ENCODE data around the gene MTCL3.

Gene MTCL3

DNA sequence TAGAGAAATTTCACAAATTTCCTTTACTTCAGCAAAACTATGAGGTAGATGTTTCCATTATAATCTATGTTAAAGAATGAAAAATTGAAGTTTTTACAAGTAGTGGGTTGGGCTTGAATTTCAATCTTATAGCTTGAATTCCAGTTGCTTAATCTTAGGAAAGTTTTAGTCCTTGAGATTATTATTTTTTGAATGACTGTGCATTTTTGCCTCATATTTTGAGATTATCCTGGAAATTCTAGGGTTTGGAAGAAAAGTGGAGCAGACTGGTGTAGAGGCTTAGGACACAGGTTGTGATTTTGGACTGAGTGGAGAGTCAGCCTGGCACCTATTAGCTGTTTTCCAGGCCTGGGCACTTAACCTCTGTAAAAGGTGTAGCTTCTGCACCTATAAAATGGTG is 5.7 kb downstream of the MTCL3 start:
- Histone ChIP-seq H3F3A (ENCODE audit: insufficient read depth, low read length) (no peaks in the 10 kb centered on the region), H3K4me2 (ENCODE audit: low read depth, low read length) (no peak overlapping the region), H3K9ac (ENCODE audit: low read length) (no peak overlapping the region), H3K4me3 (ENCODE audit: low read length) (no peak overlapping the region), H3K36me3 (replicated peaks; ENCODE audit: insufficient read depth, low read length) (no peaks in the 10 kb centered on the region), H4K20me1 (ENCODE audit: insufficient read depth, low read length) (no peaks in the 10 kb centered on the region), H3K27me3 (replicated peaks; ENCODE audit: insufficient read depth, low read length) (no peaks in the 10 kb centered on the region), H3K4me1 (ENCODE audit: low read length) (no peaks in the 10 kb centered on the region), H3K9me2 (replicated peaks; ENCODE audit: insufficient read depth, low read length) (no peaks in the 10 kb centered on the region), H2AFZ (ENCODE audit: low read length) (no peak overlapping the region), H3K27ac (ENCODE audit: low read length) (no peak overlapping the region), H3K79me2 (ENCODE audit: low read length) (no peaks in the 10 kb centered on the region), H3K9me3 (replicated peaks; ENCODE audit: insufficient read depth, low read length) (no peaks in the 10 kb centered on the region)
- no peak for TF ChIP-seq EZH2phosphoT487 (IDR thresholded peaks at IDR 0.05; ENCODE audit: low read length)
- TF ChIP-seq, protein P1, sequence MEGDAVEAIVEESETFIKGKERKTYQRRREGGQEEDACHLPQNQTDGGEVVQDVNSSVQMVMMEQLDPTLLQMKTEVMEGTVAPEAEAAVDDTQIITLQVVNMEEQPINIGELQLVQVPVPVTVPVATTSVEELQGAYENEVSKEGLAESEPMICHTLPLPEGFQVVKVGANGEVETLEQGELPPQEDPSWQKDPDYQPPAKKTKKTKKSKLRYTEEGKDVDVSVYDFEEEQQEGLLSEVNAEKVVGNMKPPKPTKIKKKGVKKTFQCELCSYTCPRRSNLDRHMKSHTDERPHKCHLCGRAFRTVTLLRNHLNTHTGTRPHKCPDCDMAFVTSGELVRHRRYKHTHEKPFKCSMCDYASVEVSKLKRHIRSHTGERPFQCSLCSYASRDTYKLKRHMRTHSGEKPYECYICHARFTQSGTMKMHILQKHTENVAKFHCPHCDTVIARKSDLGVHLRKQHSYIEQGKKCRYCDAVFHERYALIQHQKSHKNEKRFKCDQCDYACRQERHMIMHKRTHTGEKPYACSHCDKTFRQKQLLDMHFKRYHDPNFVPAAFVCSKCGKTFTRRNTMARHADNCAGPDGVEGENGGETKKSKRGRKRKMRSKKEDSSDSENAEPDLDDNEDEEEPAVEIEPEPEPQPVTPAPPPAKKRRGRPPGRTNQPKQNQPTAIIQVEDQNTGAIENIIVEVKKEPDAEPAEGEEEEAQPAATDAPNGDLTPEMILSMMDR (IDR thresholded peaks at IDR 0.05; ENCODE audit: low read length): no peak
- TF ChIP-seq EZH2 (optimal IDR thresholded peaks at IDR 0.05; ENCODE audit: low read depth, low read length): no peak
- no peak for DNase-seq

DNA sequence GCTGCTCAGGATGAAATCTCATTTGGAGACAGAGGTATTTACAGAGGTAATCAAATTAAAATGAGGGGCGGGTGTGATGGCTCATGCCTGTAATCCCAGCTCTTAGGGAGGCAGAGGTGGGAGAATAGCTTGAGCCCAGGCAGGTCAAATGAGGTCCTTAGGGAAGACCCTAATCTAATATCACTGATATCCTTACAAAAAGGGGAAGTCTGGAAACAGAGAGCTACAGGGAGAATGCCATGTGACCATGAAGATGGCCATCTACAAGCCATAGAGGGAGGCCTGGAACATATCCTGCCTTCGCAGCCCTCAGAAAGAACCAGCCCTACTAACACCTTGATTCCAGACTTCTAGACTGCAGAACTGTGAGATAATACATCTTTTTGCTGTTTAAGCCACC is 8.3 kb downstream of the MTCL3 start:
- Histone ChIP-seq H3K9me2 (replicated peaks; ENCODE audit: insufficient read depth, low read length) (no peaks in the 10 kb centered on the region), H4K20me1 (ENCODE audit: insufficient read depth, low read length) (no peaks in the 10 kb centered on the region), H2AFZ (ENCODE audit: low read length) (no peak overlapping the region), H3K79me2 (ENCODE audit: low read length) (no peaks in the 10 kb centered on the region), H3K4me1 (ENCODE audit: low read length) (no peaks in the 10 kb centered on the region), H3K9ac (ENCODE audit: low read length) (no peak overlapping the region), H3K9me3 (replicated peaks; ENCODE audit: insufficient read depth, low read length) (no peaks in the 10 kb centered on the region), H3K36me3 (replicated peaks; ENCODE audit: insufficient read depth, low read length) (no peaks in the 10 kb centered on the region), H3K4me2 (ENCODE audit: low read depth, low read length) (no peak overlapping the region), H3K27ac (ENCODE audit: low read length) (no peak overlapping the region), H3K27me3 (replicated peaks; ENCODE audit: insufficient read depth, low read length) (no peaks in the 10 kb centered on the region), H3K4me3 (ENCODE audit: low read length) (no peak overlapping the region), H3F3A (ENCODE audit: insufficient read depth, low read length) (no peaks in the 10 kb centered on the region)
- no peak for TF ChIP-seq EZH2 (optimal IDR thresholded peaks at IDR 0.05; ENCODE audit: low read depth, low read length)
- TF ChIP-seq EZH2phosphoT487 (IDR thresholded peaks at IDR 0.05; ENCODE audit: low read length): no peak
- TF ChIP-seq, protein P1 (IDR thresholded peaks at IDR 0.05; ENCODE audit: low read length): no peak
- no peak for DNase-seq

DNA sequence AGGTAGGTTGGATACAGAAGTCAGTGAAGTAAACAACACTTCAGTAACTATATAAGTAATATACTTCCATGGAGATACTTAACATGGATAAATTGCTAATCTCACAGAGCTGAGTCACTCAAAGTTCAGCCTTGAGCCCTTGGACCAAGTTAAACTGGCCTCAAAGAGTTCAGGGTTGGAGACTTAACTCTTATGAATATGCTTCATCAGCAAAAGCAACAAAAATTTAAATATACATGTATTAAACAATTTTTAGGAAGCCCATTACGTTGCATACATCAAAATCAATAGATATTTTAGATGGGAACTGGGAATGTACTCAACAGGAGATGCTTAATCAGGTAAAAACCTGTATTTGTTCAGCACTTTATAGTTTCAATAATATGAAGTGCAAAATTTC is 12.2 kb downstream of the MTCL3 start:
- H3K4me2 ChIP-seq (ENCODE audit: low read depth, low read length): no peak overlapping the region
- no peaks in the 10 kb centered on the region for H3K9me3 ChIP-seq (replicated peaks; ENCODE audit: insufficient read depth, low read length)
- H3F3A ChIP-seq (ENCODE audit: insufficient read depth, low read length): no peaks in the 10 kb centered on the region
- no peak overlapping the region for H3K27ac ChIP-seq (ENCODE audit: low read length)
- H3K9me2 ChIP-seq (replicated peaks; ENCODE audit: insufficient read depth, low read length): no peaks in the 10 kb centered on the region
- no peak overlapping the region for H3K4me3 ChIP-seq (ENCODE audit: low read length)
- H2AFZ ChIP-seq (ENCODE audit: low read length): no peak overlapping the region
- H4K20me1 ChIP-seq (ENCODE audit: insufficient read depth, low read length): no peaks in the 10 kb centered on the region
- no peak overlapping the region for H3K9ac ChIP-seq (ENCODE audit: low read length)
- H3K36me3 ChIP-seq (replicated peaks; ENCODE audit: insufficient read depth, low read length): no peaks in the 10 kb centered on the region
- no peaks in the 10 kb centered on the region for H3K27me3 ChIP-seq (replicated peaks; ENCODE audit: insufficient read depth, low read length)
- no peaks in the 10 kb centered on the region for H3K4me1 ChIP-seq (ENCODE audit: low read length)
- no peaks in the 10 kb centered on the region for H3K79me2 ChIP-seq (ENCODE audit: low read length)
- DNase-seq: no peak
- no peak for TF ChIP-seq EZH2 (optimal IDR thresholded peaks at IDR 0.05; ENCODE audit: low read depth, low read length)
- TF ChIP-seq, protein P1 (IDR thresholded peaks at IDR 0.05; ENCODE audit: low read length): no peak
- no peak for TF ChIP-seq EZH2phosphoT487 (IDR thresholded peaks at IDR 0.05; ENCODE audit: low read length)
